NCI-H2196 (cell line): ENCODE measurements around the gene CRYBG2.
A peak's percentile ranks its signal among the peaks of the same experiment; 100 is the strongest.
"Not testable (repeated sequence)": the region's sequence is repeated elsewhere in the genome, so short reads cannot be mapped to it uniquely, and the experiment has no call there.

Source experiments
- DNase-seq: peaks from one replicate; lab custom pipeline; 2025; ENCODE audit not compliant: unreplicated experiment; lab: John Stamatoyannopoulos, UW

CRYBG2 gene, protein sequence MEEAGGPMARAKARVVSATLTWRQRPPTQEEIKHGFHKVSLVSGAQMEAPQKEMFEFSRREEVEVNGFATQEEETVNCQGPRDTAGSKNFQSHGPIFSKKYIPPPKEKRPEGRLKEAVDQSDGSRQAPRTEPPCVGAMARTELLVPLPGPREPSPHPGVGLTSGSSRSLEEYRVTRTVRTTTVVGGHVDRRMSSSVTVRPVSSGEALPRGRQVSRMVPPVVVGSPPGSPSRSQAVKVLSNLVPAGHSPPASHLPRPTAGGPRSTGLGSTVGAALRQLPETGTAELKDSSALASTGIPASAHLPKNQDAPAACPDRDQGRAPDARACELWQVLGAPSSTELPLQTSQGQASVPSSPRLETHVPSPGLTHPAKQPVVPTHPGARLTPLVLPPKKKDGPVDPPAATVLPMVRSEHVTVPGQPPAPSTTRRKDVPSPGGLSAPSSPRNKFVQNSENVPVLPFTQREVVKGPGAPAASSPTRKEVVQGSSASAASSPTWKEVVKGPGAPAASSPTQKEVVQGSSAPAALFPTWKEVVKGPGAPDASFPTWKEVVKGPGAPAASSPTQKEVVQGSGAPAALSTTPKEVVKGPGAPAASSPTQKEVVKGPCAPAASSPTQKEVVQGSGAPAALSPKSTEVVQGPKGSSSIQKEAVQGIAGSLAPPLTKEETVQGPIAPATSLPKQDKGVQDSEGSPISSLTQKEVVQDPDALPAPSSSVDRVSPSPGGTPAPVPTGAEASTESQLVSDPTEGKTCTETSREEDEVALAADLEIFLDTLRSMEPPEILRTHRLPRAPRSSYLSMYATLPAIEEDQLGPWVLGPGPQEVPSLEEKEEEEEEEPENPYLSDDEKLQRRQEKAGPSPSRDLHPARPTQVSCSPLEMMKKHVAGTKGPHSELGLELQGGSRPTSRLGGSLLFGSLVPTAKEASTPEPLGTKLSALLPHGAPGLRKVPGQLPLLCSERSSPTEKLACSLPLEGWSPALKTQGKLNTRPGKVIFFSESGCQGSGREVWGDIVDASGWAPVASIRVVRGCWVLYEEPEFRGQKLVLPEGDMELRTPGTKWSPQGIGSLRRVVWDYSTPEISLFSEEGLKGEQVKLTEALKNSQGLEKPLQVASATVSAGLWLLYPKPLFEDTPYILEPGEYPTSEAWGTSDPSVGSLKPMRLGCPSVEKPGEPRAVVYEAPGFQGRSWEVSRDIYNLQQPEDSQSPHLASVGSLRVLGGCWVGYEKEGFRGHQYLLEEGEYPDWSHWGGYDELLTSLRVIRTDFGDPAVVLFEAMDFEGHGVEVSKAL (N-terminal part only)

GRCh38 chr1:26353976-26354820 is at the start of gene CRYBG2:
Gene CRYBG2, minus strand, starts transcription at chr1:26354130. Its CDS starts 7,473 bp downstream, at chr1:26346657.
- DNase-seq = no peak

GRCh38 chr1:26403656-26404055 is 49.7 kb upstream of the CRYBG2 start:
- no peak for DNase-seq

- DNase-seq = no peak
Observed at GRCh38 chr1:26401891-26402290, 48.0 kb upstream of the CRYBG2 start.

DNA sequence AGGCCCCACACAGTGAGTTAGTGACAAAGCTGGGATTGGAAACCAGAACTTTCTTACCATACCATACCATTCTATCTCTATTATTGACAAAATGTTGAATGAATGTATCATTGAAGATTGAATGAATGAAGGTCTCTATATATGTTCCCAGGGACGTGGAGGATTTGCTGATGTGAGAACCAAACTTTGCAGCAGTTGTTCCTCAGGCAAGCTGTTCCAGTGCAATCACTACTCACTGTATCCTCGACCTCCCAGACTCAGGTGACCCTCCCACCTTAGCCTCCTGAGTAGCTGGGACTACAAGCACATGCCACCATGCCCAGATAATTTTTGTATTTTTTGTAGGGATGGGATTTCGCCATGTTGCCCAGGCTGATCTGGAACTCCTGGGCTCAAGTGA is 45.1 kb upstream of the CRYBG2 start:
- no peak for DNase-seq

GRCh38 chr1:26395754-26396153 is 41.8 kb upstream of the CRYBG2 start:
- no peak for DNase-seq

GRCh38 chr1:26391450-26391849 is 37.5 kb upstream of the CRYBG2 start:
- DNase-seq = peak; percentile 10

DNA sequence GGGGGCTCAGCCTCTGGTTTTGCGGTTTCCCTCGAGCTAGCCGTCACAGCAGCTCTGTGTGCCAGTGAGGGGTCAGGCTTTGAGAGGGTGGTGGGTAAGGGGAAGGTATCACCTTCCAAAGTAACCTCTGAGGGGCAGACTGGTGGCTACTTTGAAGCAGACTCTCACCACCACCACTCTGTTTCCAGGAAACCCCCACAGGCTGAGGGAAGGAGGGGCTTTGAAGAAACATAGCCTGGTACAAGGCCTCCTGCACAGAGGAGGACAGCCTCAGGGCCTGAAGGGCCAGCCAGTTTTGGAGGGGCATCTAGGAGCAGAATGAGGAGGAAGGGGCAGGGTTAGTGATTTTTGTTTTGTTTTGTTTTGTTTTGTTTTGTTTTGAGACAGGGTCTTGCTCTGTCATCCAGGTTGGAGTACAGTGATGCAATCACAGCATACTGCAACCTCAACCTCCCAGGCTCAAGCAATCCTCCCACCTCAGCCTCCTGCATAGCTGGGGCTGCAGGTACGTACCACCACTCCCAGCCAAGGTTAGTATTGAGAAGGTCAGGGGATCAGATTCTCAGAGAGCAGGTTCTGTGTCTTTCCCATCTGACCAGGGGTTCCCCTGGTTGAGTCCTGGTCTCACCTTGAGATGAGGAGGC is 35.8 kb upstream of the CRYBG2 start:
- DNase-seq = no peak

DNA sequence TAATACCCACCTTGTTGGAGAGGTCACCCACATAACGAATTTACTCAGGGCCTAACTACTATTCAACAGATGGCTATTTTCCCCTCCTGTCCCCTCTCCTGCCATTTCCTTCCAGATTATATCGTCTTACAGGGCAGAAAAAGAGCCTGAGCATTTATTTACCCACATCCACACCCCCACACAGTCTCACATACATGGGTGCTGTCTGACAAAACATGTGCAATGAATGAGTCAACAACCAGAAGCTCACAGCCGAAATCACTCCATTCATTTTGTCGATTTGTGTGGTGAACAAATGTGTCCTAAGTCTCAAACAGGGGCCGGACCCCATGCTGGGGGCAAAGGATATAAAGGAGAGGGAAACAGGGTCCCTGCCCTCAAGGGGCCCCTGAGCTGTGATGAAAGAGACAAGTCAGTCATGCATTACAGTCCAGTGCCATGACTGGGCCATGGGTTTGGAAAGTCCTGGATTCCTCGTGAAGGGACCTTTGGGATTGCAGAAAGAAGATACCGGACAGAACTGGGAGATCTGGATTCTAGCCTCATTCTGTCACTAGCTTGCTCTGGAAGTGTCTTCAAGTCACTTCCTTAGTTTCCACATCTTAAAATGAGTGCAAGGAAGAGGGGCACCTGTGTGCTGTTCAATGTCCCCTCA is 35.0 kb upstream of the CRYBG2 start:
- DNase-seq = no peak

DNA sequence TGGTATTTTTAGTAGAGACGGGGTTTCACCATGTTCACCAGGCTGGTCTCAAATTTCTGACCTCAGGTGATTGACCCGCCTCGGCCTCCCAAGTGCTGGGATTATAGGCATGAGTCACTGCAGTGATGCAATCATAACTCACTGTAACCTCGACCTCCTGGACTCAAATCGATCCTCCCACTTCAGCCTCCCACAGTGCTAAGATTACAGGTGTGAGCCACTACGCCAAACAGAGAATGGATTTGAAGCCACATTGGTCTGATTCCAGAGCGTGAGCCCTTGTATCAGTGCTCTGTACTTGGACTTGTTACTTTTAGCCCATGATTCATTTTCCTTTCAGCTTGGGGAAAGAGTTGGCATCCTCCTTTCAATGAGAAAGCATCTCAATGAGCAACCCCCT is 33.5 kb upstream of the CRYBG2 start:
- peak; percentile 11 for DNase-seq

- DNase-seq = not testable (repeated sequence)
Observed at GRCh38 chr1:26385063-26385462, 31.1 kb upstream of the CRYBG2 start.

DNA sequence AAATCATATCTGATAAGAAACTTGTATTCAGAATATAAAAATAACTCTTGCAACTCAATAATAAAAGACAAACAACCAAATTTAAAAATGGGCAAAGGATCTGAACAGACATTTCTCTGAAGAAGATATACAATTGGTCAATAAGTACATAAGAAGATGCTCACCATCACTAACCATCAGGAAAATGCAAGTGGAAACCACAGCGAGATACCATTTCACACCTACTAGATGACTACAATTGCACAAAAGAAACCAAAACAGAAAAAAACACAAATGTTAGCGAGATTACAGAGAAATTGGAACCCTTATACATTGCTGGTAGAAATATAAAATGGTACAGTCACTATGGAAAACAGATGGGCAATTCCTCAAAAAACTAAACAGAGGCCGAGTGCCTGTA is 30.1 kb upstream of the CRYBG2 start:
- no peak for DNase-seq

DNA sequence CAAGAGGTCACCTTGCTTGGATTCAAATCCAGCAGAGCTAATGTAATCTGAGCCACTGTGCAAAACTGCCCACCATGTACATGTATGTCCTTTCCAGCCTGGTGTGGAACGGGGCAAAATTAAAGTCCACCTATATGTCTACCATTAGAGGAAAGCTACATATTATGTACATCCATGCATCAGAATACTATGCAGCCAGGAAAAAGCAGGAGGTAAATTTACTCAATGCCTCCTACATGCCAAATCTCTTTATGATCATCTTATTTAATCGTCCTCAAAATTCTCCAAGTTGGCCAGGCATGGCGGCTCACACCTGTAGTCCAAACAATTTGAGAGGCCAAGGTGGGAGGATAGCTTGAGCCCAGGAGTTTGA is 24.9 kb upstream of the CRYBG2 start:
- no peak for DNase-seq

GRCh38 chr1:26378088-26378878 is 24.4 kb upstream of the CRYBG2 start:
- DNase-seq = no peak

- no peak for DNase-seq
Observed at GRCh38 chr1:26376050-26376449, 22.1 kb upstream of the CRYBG2 start.

DNA sequence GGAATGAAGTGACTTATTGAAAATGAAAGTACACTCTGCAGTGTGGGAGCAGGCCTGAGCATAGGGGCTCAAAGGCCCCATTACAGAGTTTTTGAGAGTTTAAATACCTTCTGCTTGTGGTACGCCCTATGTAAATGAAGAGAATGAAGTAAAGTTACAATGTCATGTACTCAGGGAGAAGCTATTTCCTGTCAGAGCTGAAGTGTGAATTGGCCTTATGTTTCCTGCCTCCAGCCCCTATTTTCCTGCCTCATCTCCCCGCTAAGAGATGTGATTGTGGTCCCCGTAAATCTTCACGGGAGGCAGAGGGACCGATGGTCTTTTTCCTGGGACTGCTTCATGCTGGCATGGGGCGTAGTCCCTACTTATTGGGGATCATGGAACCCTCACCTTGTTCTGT is 21.2 kb upstream of the CRYBG2 start:
- DNase-seq = no peak

DNA sequence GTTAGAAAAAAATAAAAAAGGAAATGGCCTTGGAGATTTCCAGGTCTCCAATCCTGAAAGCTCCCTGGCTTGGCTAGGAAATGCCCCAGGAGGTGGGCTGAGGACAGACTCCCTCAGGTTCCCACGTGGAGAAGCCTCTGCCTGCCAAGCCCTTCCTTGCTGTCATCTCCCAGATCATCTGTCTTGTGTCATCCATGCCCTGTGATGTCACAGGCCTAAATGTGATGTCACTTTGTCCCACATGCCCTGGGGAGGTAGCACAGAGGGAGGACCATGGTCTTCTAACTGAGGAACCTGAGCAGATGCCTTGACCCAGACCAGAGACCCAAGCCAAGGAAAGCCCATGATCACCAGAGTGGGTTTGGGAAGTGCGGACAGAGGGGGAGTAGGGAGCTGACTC is 20.4 kb upstream of the CRYBG2 start:
- DNase-seq = not testable (repeated sequence)

GRCh38 chr1:26373789-26374188 is 19.9 kb upstream of the CRYBG2 start:
- DNase-seq = no peak

DNA sequence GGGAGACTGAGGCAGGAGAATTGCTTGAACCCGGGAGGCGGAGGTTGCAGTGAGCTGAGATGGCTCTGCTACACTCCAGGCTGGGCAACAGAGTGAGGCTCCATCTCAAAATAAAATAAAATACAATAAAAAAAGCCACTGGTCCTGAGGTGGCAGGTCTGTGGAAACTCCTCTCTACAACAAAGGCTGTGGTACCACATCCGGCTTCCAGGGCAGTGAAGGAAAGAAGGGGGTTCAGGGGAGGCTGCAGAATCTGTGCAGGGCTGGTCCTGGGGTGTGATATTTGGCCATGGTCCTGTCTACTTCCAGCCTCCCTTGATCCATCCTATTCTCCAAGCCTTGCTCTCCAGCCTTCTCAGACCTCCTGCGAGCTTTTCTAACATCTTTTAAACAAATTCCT is 19.4 kb upstream of the CRYBG2 start:
- DNase-seq = no peak

DNA sequence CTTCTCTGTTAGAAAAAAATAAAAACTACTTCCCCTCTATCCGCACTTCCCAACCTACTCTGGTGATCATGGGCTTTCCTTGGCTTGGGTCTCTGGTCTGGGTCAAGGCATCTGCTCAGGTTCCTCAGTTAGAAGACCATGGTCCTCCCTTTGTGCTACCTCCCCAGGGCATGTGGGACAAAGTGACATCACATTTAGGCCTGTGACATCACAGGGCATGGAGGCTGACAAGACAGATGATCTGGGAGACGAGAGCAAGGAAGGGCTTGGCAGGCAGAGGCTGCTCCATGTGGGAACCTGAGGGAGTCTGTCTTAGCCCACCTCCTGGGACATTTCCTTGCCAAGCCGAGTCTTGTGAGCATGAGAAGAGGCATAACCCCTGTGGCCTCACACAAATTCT is 18.7 kb upstream of the CRYBG2 start, which contains the start of gene ZNF683:
ZNF683 (minus strand) TSS at position 140 of the 400 bp plus-strand sequence. CDS start 4,179 bp downstream, outside the sequence.
- not testable (repeated sequence) for DNase-seq
